ENCODE results near the gene SFRP5.

- TF ChIP-seq, protein P1, sequence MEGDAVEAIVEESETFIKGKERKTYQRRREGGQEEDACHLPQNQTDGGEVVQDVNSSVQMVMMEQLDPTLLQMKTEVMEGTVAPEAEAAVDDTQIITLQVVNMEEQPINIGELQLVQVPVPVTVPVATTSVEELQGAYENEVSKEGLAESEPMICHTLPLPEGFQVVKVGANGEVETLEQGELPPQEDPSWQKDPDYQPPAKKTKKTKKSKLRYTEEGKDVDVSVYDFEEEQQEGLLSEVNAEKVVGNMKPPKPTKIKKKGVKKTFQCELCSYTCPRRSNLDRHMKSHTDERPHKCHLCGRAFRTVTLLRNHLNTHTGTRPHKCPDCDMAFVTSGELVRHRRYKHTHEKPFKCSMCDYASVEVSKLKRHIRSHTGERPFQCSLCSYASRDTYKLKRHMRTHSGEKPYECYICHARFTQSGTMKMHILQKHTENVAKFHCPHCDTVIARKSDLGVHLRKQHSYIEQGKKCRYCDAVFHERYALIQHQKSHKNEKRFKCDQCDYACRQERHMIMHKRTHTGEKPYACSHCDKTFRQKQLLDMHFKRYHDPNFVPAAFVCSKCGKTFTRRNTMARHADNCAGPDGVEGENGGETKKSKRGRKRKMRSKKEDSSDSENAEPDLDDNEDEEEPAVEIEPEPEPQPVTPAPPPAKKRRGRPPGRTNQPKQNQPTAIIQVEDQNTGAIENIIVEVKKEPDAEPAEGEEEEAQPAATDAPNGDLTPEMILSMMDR (IDR thresholded peaks at IDR 0.05 in 4 of 5, conservative IDR thresholded peaks at IDR 0.05 in 1 of 5) = no peak
- no peak for TF ChIP-seq POLR2A (IDR thresholded peaks at IDR 0.05)
These were observed 27.3 kb upstream of the SFRP5 start for GRCh38 chr10:97798958-97799610.

Measured in gastrocnemius medialis (tissue), 4 donors.